HCT116 (cell line): ENCODE data around the gene GDPD5.

Experiments
- CEBPB ChIP-seq: IDR thresholded peaks from 2 replicates; pipeline ENCODE4 v1.6.1; 2012; ENCODE audit warnings: low read depth
- CTCF ChIP-seq, 3 experiments: fragments of 200-600 bp in 1 of 3; sonication (generic) in 1 of 3; IDR thresholded peaks in 2 of 3; conservative IDR thresholded peaks in 1 of 3; 2 replicates each; pipeline ENCODE4 v1.5.1; 2012 to 2017; ENCODE audit warnings: low read depth in 2 of 3, low read length in 2 of 3, antibody characterized with exemption in 1 of 3, borderline replicate concordance in 1 of 3, control low read depth in 1 of 3, mild to moderate bottlenecking in 1 of 3, mixed read lengths in 1 of 3, mixed run types in 1 of 3, moderate library complexity in 1 of 3; ENCODE audit not compliant: insufficient read depth in 1 of 3
- EGR1 ChIP-seq: IDR thresholded peaks from 2 replicates; pipeline ENCODE4 v1.6.1; 2012; ENCODE audit warnings: low read depth
- EZH2 ChIP-seq: fragments of 200-600 bp; sonication (generic); IDR thresholded peaks from 2 replicates; pipeline ENCODE4 v1.6.1; 2017; ENCODE audit warnings: antibody characterized with exemption, mixed run types
- EZH2phosphoT487 ChIP-seq: fragments of 200-600 bp; IDR thresholded peaks from 2 replicates; pipeline ENCODE4 v1.6.1; 2018; ENCODE audit warnings: antibody characterized with exemption, borderline replicate concordance
- JUND ChIP-seq: IDR thresholded peaks from 2 replicates; pipeline ENCODE4 v1.6.1; 2012
- POLR2A ChIP-seq: IDR thresholded peaks from 2 replicates; pipeline ENCODE4 v1.7.0; 2011; ENCODE audit warnings: borderline replicate concordance; ENCODE audit not compliant: insufficient read depth, insufficient read length; ENCODE audit errors: extremely low read depth
- POLR2AphosphoS5 ChIP-seq: IDR thresholded peaks from 2 replicates; pipeline ENCODE4 v1.6.1; 2011; ENCODE audit warnings: mild to moderate bottlenecking, low read depth, low read length, moderate library complexity
- RAD21 ChIP-seq: IDR thresholded peaks from 2 replicates; pipeline ENCODE4 v1.6.1; 2012; ENCODE audit warnings: low read depth, mild to moderate bottlenecking
- REST ChIP-seq: IDR thresholded peaks from 2 replicates; pipeline ENCODE4 v1.6.1; 2012; ENCODE audit warnings: low read depth
- YY1 ChIP-seq: IDR thresholded peaks from 2 replicates; pipeline ENCODE4 v1.6.1; 2011; ENCODE audit warnings: low read length, low read depth, moderate library complexity, mild to moderate bottlenecking; ENCODE audit not compliant: insufficient replicate concordance; ENCODE audit errors: extremely low read depth
- ZBTB33 ChIP-seq: IDR thresholded peaks from 2 replicates; pipeline ENCODE4 v1.6.1; 2011; ENCODE audit warnings: mild to moderate bottlenecking, low read length, moderate library complexity; ENCODE audit not compliant: insufficient replicate concordance; ENCODE audit errors: extremely low read depth
- ZFX ChIP-seq: fragments of 450-650 bp; IDR thresholded peaks from 2 replicates; pipeline ENCODE4 v1.6.1; 2017
- ZNF274 ChIP-seq: fragments of 200-500 bp; sonication (Bioruptor generic); IDR thresholded peaks from 2 replicates; pipeline ENCODE4 v1.6.1; 2014; ENCODE audit warnings: mild to moderate bottlenecking, low read depth, low read length, inconsistent platforms

- TF ChIP-seq CTCF (IDR thresholded peaks at IDR 0.05 in 2 of 3, conservative IDR thresholded peaks at IDR 0.05 in 1 of 3; ENCODE audit: borderline replicate concordance in 1 of 3, insufficient read depth in 1 of 3, low read depth in 2 of 3, low read length in 2 of 3) (no peak), ZBTB33 (no peak), EZH2phosphoT487 (no peak), POLR2AphosphoS5 (no peak), EGR1 (no peak), RAD21 (no peak), JUND (no peak), CEBPB (no peak), ZNF274 (no peak), EZH2 (no peak), POLR2A (no peak), REST (no peak), ZFX (no peak), YY1 (no peak)
These were observed 88.9 kb downstream of the GDPD5 start for GRCh38 chr11:75436806-75437205.
